GM12878 (cell line): ENCODE results near the gene NUDT1. TPM values are rescaled to one million over a fixed set of nuclear protein-coding genes. Genes with fewer than 3 reads are reported as not detected.

ENCODE experiments used
- ATAC-seq: fragments of 200-7000 bp; cut with Tn5 transposase; 3 replicates; pipeline ENCODE4 v1.9.1; 2020; ENCODE audit warnings: mild to moderate bottlenecking, moderate library complexity
- BruUV-seq: library from RNA; stranded (reverse); fragments of 400-500 nt; replicated peaks from 2 replicates; lab custom pipeline; 2021; lab: Mats Ljungman, UMichigan
- CTCF ChIA-PET: fragments of 300-600 bp; sonication (Branson Sonifier 250); formaldehyde crosslinking; extraction: SDS; loops from one replicate; lab custom pipeline; 2021; ENCODE audit warnings: inconsistent platforms; lab: Yijun Ruan, JAX
- POLR2A ChIA-PET: fragments of 350-600 bp; formaldehyde crosslinking; extraction: SDS; loops from one replicate; lab custom pipeline; 2021; ENCODE audit warnings: inconsistent platforms; lab: Charles Lee
- RAD21 ChIA-PET: fragments of 300-600 bp; sonication (Branson Sonifier 250); formaldehyde crosslinking; loops from one replicate; lab custom pipeline; 2023; ENCODE audit warnings: antibody characterized with exemption; ENCODE audit not compliant: unreplicated experiment; lab: Charles Lee
- SMC1A ChIA-PET: fragments of 300-600 bp; sonication (Branson Sonifier 250); formaldehyde crosslinking; loops from one replicate; lab custom pipeline; 2023; ENCODE audit not compliant: unreplicated experiment, uncharacterized antibody; lab: Charles Lee
- DNase-seq: peaks from one replicate; pipeline ENCODE4 v3.0.0-alpha.2; 2011; ENCODE audit warnings: low read depth, low spot score
- FAIRE-seq: peaks from 3 replicates; lab custom pipeline; 2011; peaks lifted over from hg19 to GRCh38; lab: Jason Lieb, UNC
- H2AFZ ChIP-seq: 2 replicates; pipeline ENCODE4 v1.6.0; 2011; ENCODE audit warnings: low read depth, low read length, control low read depth; ENCODE audit not compliant: control insufficient read depth
- H3K27ac ChIP-seq: 2 replicates; pipeline ENCODE4 v1.5.1; 2011; ENCODE audit warnings: control low read depth; ENCODE audit not compliant: control insufficient read depth, insufficient read depth
- H3K27me3 ChIP-seq, 2 experiments: replicated peaks in 1 of 2; 2 replicates each; pipeline versions ENCODE4 v1.6.0 to v1.6.1; 2011; ENCODE audit warnings: low read length in 1 of 2; ENCODE audit not compliant: control insufficient read depth in 2 of 2, insufficient read depth in 2 of 2
- H3K36me3 ChIP-seq, 2 experiments: 2 replicates each; pipeline ENCODE4 v1.5.1; 2011; ENCODE audit warnings: low read length in 1 of 2; ENCODE audit not compliant: control insufficient read depth in 2 of 2, insufficient read depth in 2 of 2
- H3K4me1 ChIP-seq: 2 replicates; pipeline ENCODE4 v1.6.1; 2011; ENCODE audit warnings: mild to moderate bottlenecking, low read length, moderate library complexity, mixed read lengths; ENCODE audit not compliant: control insufficient read depth, insufficient read depth
- H3K4me2 ChIP-seq: 2 replicates; pipeline ENCODE4 v1.6.0; 2011; ENCODE audit warnings: control low read depth; ENCODE audit not compliant: control insufficient read depth, insufficient read depth
- H3K4me3 ChIP-seq: fragments of 200-600 bp; sonication (generic); 2 replicates; pipeline ENCODE4 v1.5.1; 2016
- H3K79me2 ChIP-seq: 2 replicates; pipeline ENCODE4 v1.6.0; 2011; ENCODE audit warnings: low read length; ENCODE audit not compliant: control insufficient read depth, insufficient read depth
- H3K9ac ChIP-seq: 2 replicates; pipeline ENCODE4 v1.8.0; 2011; ENCODE audit warnings: low read length, control low read depth, mixed read lengths; ENCODE audit not compliant: control insufficient read depth, insufficient read depth
- H3K9me3 ChIP-seq: replicated peaks from 3 replicates; pipeline ENCODE4 v1.5.1; 2011; ENCODE audit warnings: mild to moderate bottlenecking, low read length; ENCODE audit not compliant: control insufficient read depth, insufficient read depth
- H4K20me1 ChIP-seq: 2 replicates; pipeline ENCODE4 v1.6.0; 2011; ENCODE audit not compliant: control insufficient read depth, insufficient read depth
- EGR1 ChIP-seq, 2 experiments: IDR thresholded peaks; 1 replicate in 1 of 2; 2 replicates in 1 of 2; pipeline ENCODE4 v1.6.1; 2011 to 2012; ENCODE audit warnings: low read depth in 2 of 2, low read length in 2 of 2, borderline replicate concordance in 1 of 2, mild to moderate bottlenecking in 1 of 2, moderate library complexity in 1 of 2
- FOXK2 ChIP-seq: fragments of 450-650 bp; IDR thresholded peaks from 2 replicates; pipeline ENCODE4 v1.6.1; 2017; ENCODE audit warnings: mild to moderate bottlenecking, moderate library complexity
- IRF5 ChIP-seq: fragments of 450-650 bp; IDR thresholded peaks from 2 replicates; pipeline ENCODE4 v1.6.1; 2017; ENCODE audit warnings: borderline replicate concordance
- MYB ChIP-seq: fragments of 150-350 bp; IDR thresholded peaks from 2 replicates; pipeline ENCODE4 v1.6.1; 2014; ENCODE audit warnings: mild to moderate bottlenecking, low read depth, low read length, borderline replicate concordance
- NFYB ChIP-seq: IDR thresholded peaks from 2 replicates; pipeline ENCODE4 v1.6.1; 2011; ENCODE audit warnings: low read depth, mild to moderate bottlenecking, low read length, improper control_type of control experiment, moderate library complexity; ENCODE audit not compliant: insufficient read depth
- SRF ChIP-seq, 2 experiments: IDR thresholded peaks; 2 replicates each; pipeline ENCODE4 v1.6.1; 2011; ENCODE audit warnings: low read depth in 2 of 2, low read length in 2 of 2, mild to moderate bottlenecking in 1 of 2, moderate library complexity in 1 of 2
- STAT3 ChIP-seq: IDR thresholded peaks from 2 replicates; pipeline ENCODE4 v1.6.1; 2011; ENCODE audit warnings: low read depth, low read length, improper control_type of control experiment
- TAF1 ChIP-seq: IDR thresholded peaks from 2 replicates; pipeline ENCODE4 v1.6.1; 2011; ENCODE audit warnings: mild to moderate bottlenecking, low read depth, low read length, borderline replicate concordance
- YBX1 ChIP-seq: fragments of 450-650 bp; IDR thresholded peaks from 2 replicates; pipeline ENCODE4 v1.6.1; 2016; ENCODE audit warnings: antibody characterized with exemption
- ZNF207 ChIP-seq: fragments of 450-650 bp; IDR thresholded peaks from 2 replicates; pipeline ENCODE4 v1.6.1; 2014; ENCODE audit warnings: antibody characterized with exemption, mild to moderate bottlenecking, borderline replicate concordance
- ZNF24 ChIP-seq: fragments of 450-650 bp; IDR thresholded peaks from 2 replicates; pipeline ENCODE4 v1.6.1; 2017; ENCODE audit warnings: antibody characterized with exemption, mild to moderate bottlenecking
- WGBS: methylation state at CpG from one replicate; pipeline ENCODE4 v1.1.6; 2016; ENCODE audit warnings: low lambda C conversion rate; ENCODE audit not compliant: insufficient replicate concordance, insufficient coverage; ENCODE audit errors: missing lambda C conversion rate; 5-methylcytosine and 5-hydroxymethylcytosine counted together
- in situ Hi-C: fragments of 300-500 bp; cut with MboI; formaldehyde crosslinking; loops from 9 replicates; pipeline ENCODE4 v1.14.3; 2018; ENCODE audit warnings: mixed read lengths
- intact Hi-C: fragments of 100-400 bp; cut with micrococcal nuclease; formaldehyde crosslinking; loops from one replicate; pipeline ENCODE4 v1.14.2; 2022; ENCODE audit not compliant: unreplicated experiment
- polyA plus RNA-seq, 11 experiments: library from polyadenylated mRNA; depleted of rRNA in 4 of 11; unstranded in 6 of 11; stranded (reverse) in 5 of 11; fragments of >200 nt; fragmentation: Nextera tagmentation in 4 of 11; fragmentation: Illumina TruSeq in 1 of 11; extraction: Ambion mirVana in 4 of 11; extraction: Trizol in 1 of 11; gene quantifications; 1 replicate in 1 of 11; 2 replicates in 10 of 11; pipeline versions ENCODE4 v1.2.1 to v1.2.3, GENCODE V29; 2011 to 2016; ENCODE audit warnings: inconsistent platforms in 2 of 11, missing spikeins in 2 of 11, low read depth in 1 of 11
- total RNA-seq, 4 experiments: library from RNA; depleted of rRNA in 3 of 4; stranded (reverse); fragments of >200 nt in 3 of 4; fragmentation: Illumina TruSeq in 1 of 4; extraction: Trizol in 1 of 4; gene quantifications; 2 replicates each; pipeline versions ENCODE4 v1.2.1 to v1.2.3, GENCODE V29; 2013 to 2021

Gene NUDT1
- total and polyA plus RNA-seq, 10 of the 15 experiments (the other 5 are each of a cell fraction or from before 2014, with no cell fraction given), result 7.7 to 122 (median 59.2) TPM

DNA sequence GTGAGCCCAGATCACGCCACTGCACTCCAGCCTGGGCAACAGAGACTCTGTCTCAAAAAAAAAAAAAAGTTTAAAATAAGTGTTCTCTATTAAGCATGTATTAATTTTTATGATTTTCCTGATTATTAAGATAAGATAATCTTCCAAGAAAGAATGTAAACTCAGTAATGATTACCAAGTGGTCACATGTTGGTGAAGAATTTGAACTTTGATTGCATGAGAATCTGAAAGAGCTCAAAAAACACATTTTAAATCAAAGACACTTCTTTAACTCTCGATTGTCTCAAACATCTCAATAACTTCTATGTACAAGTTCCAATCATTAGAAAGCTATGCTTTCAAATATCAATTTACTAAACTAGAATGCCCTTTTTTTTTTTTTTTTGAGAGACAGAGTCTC lies 38.4 kb downstream of the NUDT1 start (continued):
- TF ChIP-seq IRF5 (no peak), YBX1 (no peak), STAT3 (no peak), ZNF207 (no peak), SRF (IDR thresholded peaks at IDR 0.05; ENCODE audit: low read depth in 2 of 2, low read length in 2 of 2) (no peak), ZNF24 (no peak), NFYB (no peak), EGR1 (IDR thresholded peaks at IDR 0.05; ENCODE audit: borderline replicate concordance in 1 of 2, low read depth in 2 of 2, low read length in 2 of 2) (no peak)

- H3K4me1 ChIP-seq, result no peaks in the 10 kb centered on the region
- no peak overlapping the region for H3K4me3 ChIP-seq
- intact Hi-C loops (no loop called here), in situ Hi-C loops (no loop called here)
- ChIA-PET POLR2A (no interaction called here), SMC1A (no interaction called here), CTCF (interaction anchor here (0.6 kb wide), 1 partner anchor 66 kb away, joined by 3 read pairs; no protein-coding TSS in a partner anchor), RAD21 (no interaction called here)
- peaks cover 3 to 8% of the 10 kb centered on the region in 2 experiments; a peak in 3 of 4 replicates for H3K36me3 ChIP-seq
- no peak overlapping the region for H2AFZ ChIP-seq
- ATAC-seq, result no peak
- no peak for TF ChIP-seq MYB
- TF ChIP-seq TAF1, result no peak
- TF ChIP-seq FOXK2, result no peak
- H4K20me1 ChIP-seq, result no peaks in the 10 kb centered on the region; the same call in 1 of the 2 replicates
- no TSS peak for BruUV-seq
- no peaks in the 10 kb centered on the region for H3K27me3 ChIP-seq
- no peak overlapping the region for H3K27ac ChIP-seq
- 94% methylated on average over 9 of the region's 9 CpGs for WGBS
- no peak for DNase-seq
- peaks cover 30% of the 10 kb centered on the region for H3K79me2 ChIP-seq
- H3K4me2 ChIP-seq, result no peak overlapping the region
- H3K9me3 ChIP-seq, result no peaks in the 10 kb centered on the region
- H3K9ac ChIP-seq, result no peak overlapping the region
- no peak for FAIRE-seq
Measured at GRCh38 chr7:2281541-2281940, 39.5 kb downstream of the NUDT1 start.
